Suprapubic skin (tissue), 4 donors: ENCODE results near the gene CYP4F11.

ENCODE experiments used
- POLR2A ChIP-seq, 2 donors: fragments of 450-650 bp; IDR thresholded peaks; one replicate each; pipeline ENCODE4 v1.6.1; 2017; ENCODE audit warnings: antibody characterized with exemption in 2 of 2, mild to moderate bottlenecking in 2 of 2, moderate library complexity in 2 of 2
- POLR2AphosphoS5 ChIP-seq, 3 donors: sonication (generic); formaldehyde crosslinking; IDR thresholded peaks; one replicate each; pipeline ENCODE4 v1.6.1; 2017; ENCODE audit warnings: antibody characterized with exemption in 3 of 3
- TF ChIP-seq, protein P1 (sequence below), 2 donors: fragments of 200-600 bp in 1 of 2; fragments of 450-650 bp in 1 of 2; sonication (generic) in 1 of 2; IDR thresholded peaks; one replicate each; pipeline ENCODE4 v1.5.1; 2016 to 2019; ENCODE audit warnings: antibody characterized with exemption in 2 of 2, mild to moderate bottlenecking in 1 of 2, moderate library complexity in 1 of 2

DNA sequence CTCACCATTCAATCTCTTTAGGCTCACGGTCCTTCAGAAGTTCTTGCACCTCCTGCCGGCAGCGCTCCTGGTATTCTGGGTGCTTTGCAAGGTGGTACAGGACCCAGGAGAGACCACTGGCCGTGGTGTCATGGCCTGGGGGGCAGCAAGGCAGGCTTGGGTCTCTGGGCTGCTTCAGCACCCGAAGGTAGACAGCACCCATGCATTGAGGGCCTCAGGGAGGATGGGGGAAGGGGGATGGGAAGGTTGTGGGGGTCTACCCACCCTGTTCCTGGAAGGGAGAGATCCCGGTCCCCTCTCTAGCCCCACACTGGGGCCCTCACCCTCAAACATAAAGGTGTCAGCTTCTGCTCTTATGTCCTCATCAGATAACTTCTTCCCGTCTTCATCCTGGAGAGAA, 48.4 kb downstream of the CYP4F11 start:
- TF ChIP-seq, protein P1, sequence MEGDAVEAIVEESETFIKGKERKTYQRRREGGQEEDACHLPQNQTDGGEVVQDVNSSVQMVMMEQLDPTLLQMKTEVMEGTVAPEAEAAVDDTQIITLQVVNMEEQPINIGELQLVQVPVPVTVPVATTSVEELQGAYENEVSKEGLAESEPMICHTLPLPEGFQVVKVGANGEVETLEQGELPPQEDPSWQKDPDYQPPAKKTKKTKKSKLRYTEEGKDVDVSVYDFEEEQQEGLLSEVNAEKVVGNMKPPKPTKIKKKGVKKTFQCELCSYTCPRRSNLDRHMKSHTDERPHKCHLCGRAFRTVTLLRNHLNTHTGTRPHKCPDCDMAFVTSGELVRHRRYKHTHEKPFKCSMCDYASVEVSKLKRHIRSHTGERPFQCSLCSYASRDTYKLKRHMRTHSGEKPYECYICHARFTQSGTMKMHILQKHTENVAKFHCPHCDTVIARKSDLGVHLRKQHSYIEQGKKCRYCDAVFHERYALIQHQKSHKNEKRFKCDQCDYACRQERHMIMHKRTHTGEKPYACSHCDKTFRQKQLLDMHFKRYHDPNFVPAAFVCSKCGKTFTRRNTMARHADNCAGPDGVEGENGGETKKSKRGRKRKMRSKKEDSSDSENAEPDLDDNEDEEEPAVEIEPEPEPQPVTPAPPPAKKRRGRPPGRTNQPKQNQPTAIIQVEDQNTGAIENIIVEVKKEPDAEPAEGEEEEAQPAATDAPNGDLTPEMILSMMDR (IDR thresholded peaks at IDR 0.05), result no peak
- TF ChIP-seq POLR2A (IDR thresholded peaks at IDR 0.05), result no peak
- no peak for TF ChIP-seq POLR2AphosphoS5 (IDR thresholded peaks at IDR 0.05)
